HG03280 (cell line): ENCODE results near the gene TRAK1.

Source experiments
- ATAC-seq: cut with Tn5 transposase; IDR thresholded peaks from one replicate; pipeline ENCODE4 v1.9.1; 2021; ENCODE audit warnings: mild to moderate bottlenecking, moderate library complexity; ENCODE audit not compliant: unreplicated experiment

Gene TRAK1

GRCh38 chr3:42067326-42067725 is 23.8 kb upstream of the TRAK1 start:
- peak; percentile 90 for ATAC-seq

DNA sequence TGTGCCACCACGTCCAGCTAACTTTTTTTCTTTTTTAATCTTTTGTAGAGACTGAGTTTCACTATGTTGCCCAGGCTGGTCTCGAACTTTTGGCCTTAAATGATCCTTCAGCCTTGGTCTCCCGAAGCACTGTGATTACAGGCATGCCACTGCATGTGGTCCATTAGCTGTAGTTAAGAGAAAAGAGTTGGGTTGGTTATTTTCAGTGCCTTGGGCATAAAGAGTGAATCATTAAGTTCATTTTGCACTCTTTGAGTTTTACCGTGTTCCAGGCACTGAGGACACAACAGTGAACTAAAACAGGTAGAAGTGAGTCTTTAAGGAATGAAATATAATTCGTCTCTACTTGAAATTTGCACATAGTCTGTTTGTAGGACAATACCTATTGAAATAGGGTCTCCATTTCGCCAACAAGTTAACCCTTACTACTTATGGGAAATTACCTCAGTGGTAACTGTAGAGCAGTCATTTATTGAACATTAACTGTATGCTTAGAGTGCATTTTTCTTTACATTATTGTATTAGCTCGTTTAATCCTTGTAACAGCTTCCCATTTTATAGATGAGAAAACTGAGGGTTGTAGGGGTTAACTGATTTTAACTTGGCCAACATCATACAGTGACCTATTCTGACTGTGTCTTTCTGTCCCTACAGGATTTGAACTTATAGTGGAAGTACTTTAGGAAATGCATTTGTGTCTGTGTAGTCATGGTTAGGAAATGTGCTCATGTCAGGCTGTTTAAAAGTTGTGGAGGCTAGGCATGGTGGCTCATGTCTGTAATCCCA is 22.7 kb upstream of the TRAK1 start:
- no peak for ATAC-seq

- no peak for ATAC-seq
These were observed 21.1 kb upstream of the TRAK1 start for GRCh38 chr3:42070089-42070488.

DNA sequence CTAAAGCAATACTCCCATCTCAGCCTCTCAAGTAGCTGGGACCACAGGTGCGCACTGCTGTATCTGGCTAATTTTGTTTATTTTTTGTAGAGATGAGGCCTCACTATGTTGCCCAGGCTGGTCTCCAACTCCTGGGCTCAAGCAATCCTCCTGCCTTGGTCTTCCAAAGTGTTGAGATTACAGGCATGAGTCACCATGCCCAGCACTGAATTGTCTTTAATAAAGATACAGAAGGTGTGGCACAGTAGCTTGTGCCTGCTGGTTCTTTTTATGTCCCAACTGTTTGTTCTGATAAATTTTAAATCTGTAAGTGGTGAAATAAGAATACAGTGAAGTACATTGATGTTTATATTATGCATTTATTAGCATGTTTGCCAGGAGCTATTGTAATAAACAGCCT is 20.6 kb upstream of the TRAK1 start:
- no peak for ATAC-seq

GRCh38 chr3:42071904-42072812 is 19.0 kb upstream of the TRAK1 start:
- no peak for ATAC-seq

- no peak for ATAC-seq
These were observed 18.3 kb upstream of the TRAK1 start for GRCh38 chr3:42072831-42073301.

DNA sequence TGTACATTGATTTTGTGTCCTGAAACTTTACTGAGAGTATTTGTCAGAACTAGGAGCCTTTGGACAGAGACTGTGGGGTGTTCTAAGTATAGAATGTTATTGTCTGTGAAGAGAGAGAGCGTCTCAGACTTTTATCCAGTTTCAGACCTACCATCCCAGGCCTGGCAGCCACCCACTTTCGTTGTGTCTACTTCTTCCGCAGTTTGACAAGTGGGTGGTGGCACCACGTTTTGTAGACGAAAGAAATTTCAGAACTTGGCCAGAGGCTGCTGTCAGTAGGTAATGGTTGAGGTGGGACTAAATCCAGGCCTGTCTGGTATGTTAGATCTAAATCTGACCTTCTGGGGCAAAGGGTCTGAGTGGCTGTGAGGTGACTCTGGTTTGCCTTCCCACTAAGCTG is 13.4 kb upstream of the TRAK1 start:
- ATAC-seq, result no peak

DNA sequence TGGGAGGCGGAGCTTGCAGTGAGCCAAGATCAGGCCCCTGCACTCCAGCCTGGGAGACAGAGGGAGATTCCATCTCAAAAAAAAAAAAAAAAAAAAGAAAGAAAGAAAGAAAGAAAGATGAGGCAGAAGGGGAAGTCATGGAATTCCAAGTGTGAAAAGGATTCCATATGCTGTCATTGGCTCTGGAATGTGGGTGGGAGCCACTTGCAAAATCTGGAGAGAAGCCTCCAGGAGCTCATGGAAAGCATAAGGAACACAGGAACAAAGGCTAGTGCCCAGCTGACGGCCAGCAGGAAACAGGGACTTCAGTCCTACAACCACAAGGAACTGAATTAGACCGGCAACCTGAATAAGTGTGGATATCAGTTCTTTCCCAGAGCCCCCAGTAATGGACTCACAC is 12.5 kb upstream of the TRAK1 start:
- ATAC-seq, result no peak

DNA sequence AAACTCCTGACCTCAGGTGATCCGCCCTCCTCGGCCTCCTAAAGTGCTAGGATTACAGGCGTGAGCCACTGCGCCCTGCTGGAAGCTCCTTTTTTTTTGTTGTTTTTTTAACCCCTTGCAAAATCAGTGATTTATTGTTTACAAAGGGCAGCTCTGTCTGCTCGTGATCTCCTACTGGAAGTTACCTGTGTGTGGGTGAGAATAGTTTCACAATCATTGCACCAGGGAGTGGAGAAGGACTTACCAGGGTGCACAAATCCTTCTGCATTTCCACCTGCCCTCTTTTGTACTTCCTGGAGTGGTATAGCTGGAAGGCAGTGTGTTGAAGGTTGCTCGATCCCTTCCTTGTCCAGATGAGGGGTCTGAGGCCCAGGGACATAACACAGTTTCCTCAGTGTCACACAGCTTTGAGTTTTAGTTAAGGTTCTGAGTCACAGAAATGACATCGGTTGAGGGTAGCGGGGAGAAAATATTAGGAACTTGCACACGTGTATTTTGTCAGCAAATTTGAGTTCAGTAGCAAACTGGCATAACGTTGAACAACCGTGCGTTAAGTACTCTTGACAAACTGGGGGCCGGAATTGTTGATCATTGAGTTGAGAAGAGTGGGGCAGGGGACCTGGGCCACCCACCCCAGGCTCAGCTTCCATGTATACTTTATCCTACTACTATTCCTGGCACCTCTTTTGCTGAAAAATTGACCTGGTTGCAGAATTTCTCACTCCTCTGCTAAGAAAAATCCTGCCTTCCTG is 11.3 kb upstream of the TRAK1 start:
- ATAC-seq, result no peak

GRCh38 chr3:42080453-42080872 is 10.7 kb upstream of the TRAK1 start:
- ATAC-seq, result no peak

GRCh38 chr3:42081838-42082473 is 9.2 kb upstream of the TRAK1 start:
- peak; percentile 55 for ATAC-seq

DNA sequence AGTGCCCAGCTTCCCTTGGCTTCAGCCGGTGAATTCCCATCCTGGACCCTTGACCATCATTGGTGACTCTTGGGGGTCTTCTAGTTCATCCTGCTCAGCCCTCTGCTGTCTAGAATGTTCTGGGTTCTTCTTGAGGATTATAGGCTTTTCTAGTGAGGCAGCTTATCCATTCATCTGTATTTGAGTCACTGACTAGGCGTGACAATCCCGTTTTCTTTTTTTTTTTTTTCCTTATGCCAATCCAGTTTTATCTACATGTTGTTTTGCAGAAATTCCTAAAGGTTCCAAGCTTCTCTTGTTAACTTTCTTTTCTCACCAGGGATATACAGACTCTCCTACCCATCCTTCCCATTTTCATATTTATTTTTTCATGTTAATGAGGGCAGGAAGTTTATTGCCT is 6.6 kb upstream of the TRAK1 start:
- ATAC-seq, result no peak

DNA sequence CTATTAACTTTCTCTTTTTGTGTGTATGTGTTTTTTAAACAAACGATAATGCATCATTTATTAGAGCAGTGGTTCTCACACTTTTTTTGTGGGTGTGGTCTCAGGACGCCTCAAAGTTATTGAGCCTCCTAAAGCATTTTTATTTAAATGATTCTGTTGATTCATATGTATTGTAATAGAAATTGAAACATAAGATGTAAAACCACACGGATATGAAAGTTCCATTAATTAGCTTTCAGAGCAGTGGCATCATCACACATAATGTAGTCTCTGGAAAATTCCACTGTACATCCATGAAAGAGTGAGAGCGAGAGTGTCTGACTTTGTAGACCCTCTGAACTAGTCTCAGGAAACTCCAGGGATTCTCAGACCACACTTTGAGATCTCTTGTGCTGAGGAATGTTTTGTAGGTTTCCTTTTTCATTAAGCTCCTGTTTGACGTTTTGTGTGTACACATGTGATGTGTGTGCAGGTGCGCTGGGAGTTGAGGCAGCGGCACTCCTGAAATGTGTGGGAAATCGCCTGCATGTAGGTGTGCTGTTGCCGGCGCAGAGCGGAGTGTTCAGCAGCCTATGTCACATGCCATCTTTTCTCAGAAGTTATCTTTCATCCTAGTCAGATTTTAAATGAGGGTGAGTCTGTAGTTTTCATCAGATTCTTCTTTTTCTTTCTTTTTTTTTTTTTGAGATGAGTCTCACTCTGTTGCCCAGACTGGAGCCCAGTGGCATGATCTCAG is 5.3 kb upstream of the TRAK1 start:
- no peak for ATAC-seq

- peak; percentile 42 for ATAC-seq
These were observed 2.2 kb upstream of the TRAK1 start for GRCh38 chr3:42088803-42089530.

- ATAC-seq, result no peak
These were observed 849 bp downstream of the TRAK1 start for GRCh38 chr3:42092006-42092405.

- ATAC-seq, result no peak
These were observed 3.0 kb downstream of the TRAK1 start for GRCh38 chr3:42094128-42094527.

- no peak for ATAC-seq
These were observed 3.7 kb downstream of the TRAK1 start for GRCh38 chr3:42094691-42095391.

GRCh38 chr3:42095540-42095939 is 4.4 kb downstream of the TRAK1 start:
- ATAC-seq, result no peak
